K562 (cell line): ENCODE results near the gene TMEM203. TPM values are rescaled to one million over a fixed set of nuclear protein-coding genes. Genes with fewer than 3 reads are reported as not detected.

Experiments
- ATAC-seq: fragments of 200-7000 bp; cut with Tn5 transposase; 3 replicates; pipeline ENCODE4 v1.9.1; 2020; ENCODE audit warnings: moderate library complexity
- BruUV-seq: library from RNA; stranded (reverse); fragments of 400-500 nt; replicated peaks from 2 replicates; lab custom pipeline; 2021; lab: Mats Ljungman, UMichigan
- CTCF ChIA-PET: fragments of 300-600 bp; formaldehyde crosslinking; extraction: SDS; loops from one replicate; lab custom pipeline; 2021; ENCODE audit warnings: low intra/inter-chr PET ratio; lab: Yijun Ruan, JAX
- POLR2A ChIA-PET: fragments of 300-600, 350-650 bp; sonication (Branson Sonifier 250); formaldehyde crosslinking; extraction: SDS; loops from one replicate; lab custom pipeline; 2021; ENCODE audit warnings: antibody characterized with exemption, inconsistent platforms; lab: Yijun Ruan, JAX
- DNase-seq, 4 experiments: peaks; one replicate each; pipeline versions ENCODE4 v3.0.0 to v3.0.0-alpha.2; 2011 to 2018; ENCODE audit warnings: low spot score in 3 of 4, mixed read lengths in 3 of 4; ENCODE audit errors: extremely low read depth in 1 of 4
- FAIRE-seq: peaks from 2 replicates; lab custom pipeline; 2011; peaks lifted over from hg19 to GRCh38; lab: Jason Lieb, UNC
- H2AFZ ChIP-seq: 2 replicates; pipeline ENCODE4 v1.6.0; 2011; ENCODE audit warnings: low read depth, low read length, control low read depth, inconsistent platforms
- H3K27ac ChIP-seq: fragments of 200-600 bp; 3 replicates; pipeline ENCODE4 v1.8.0; 2011; ENCODE audit warnings: low read depth, mild to moderate bottlenecking, control low read depth, inconsistent platforms, low read length, moderate library complexity, mixed read lengths; ENCODE audit errors: extremely low read depth
- H3K27me3 ChIP-seq, 2 experiments: fragments of 300-600 bp in 1 of 2; 2 replicates in 1 of 2; 3 replicates in 1 of 2; pipeline versions ENCODE4 v1.6.0 to v1.8.0; 2011; ENCODE audit warnings: inconsistent platforms in 2 of 2, low read length in 2 of 2, mild to moderate bottlenecking in 1 of 2, mixed read lengths in 1 of 2, moderate library complexity in 1 of 2; ENCODE audit not compliant: control insufficient read depth in 2 of 2, insufficient read depth in 2 of 2
- H3K36me3 ChIP-seq: fragments of 300-600 bp; 3 replicates; pipeline ENCODE4 v1.8.0; 2011; ENCODE audit warnings: mild to moderate bottlenecking, low read length, inconsistent platforms; ENCODE audit not compliant: control insufficient read depth, insufficient read depth
- H3K4me1 ChIP-seq, 2 experiments: fragments of 200-600 bp in 1 of 2; replicated peaks in 1 of 2; 2 replicates in 1 of 2; 3 replicates in 1 of 2; pipeline versions ENCODE4 v1.5.1 to v1.8.0; 2011; ENCODE audit warnings: inconsistent platforms in 2 of 2, low read length in 2 of 2, mild to moderate bottlenecking in 1 of 2, mixed read lengths in 1 of 2, moderate library complexity in 1 of 2; ENCODE audit not compliant: control insufficient read depth in 2 of 2, insufficient read depth in 2 of 2
- H3K4me2 ChIP-seq: 2 replicates; pipeline ENCODE4 v1.6.1; 2011; ENCODE audit warnings: low read length, control low read depth, inconsistent platforms, mixed read lengths; ENCODE audit not compliant: insufficient read depth
- H3K4me3 ChIP-seq: fragments of 200-600 bp; sonication (generic), shearing (Covaris generic); 2 replicates; pipeline ENCODE4 v1.5.1; 2016; ENCODE audit warnings: control low read depth, inconsistent platforms
- H3K79me2 ChIP-seq: fragments of 200-600 bp; 3 replicates; pipeline ENCODE4 v1.8.0; 2011; ENCODE audit warnings: low read length, inconsistent platforms; ENCODE audit not compliant: control insufficient read depth, insufficient read depth
- H3K9ac ChIP-seq, 2 experiments: 2 replicates each; pipeline versions ENCODE4 v1.6.0 to v1.6.1; 2011; ENCODE audit warnings: low read depth in 2 of 2, low read length in 2 of 2, control low read depth in 1 of 2, inconsistent platforms in 1 of 2, mild to moderate bottlenecking in 1 of 2, mixed read lengths in 1 of 2; ENCODE audit not compliant: insufficient read depth in 1 of 2
- H3K9me1 ChIP-seq: one replicate; pipeline ENCODE4 v1.6.0; 2011; ENCODE audit warnings: inconsistent platforms, mild to moderate bottlenecking, low read length, moderate library complexity; ENCODE audit not compliant: control insufficient read depth, insufficient read depth
- H3K9me3 ChIP-seq: replicated peaks from 2 replicates; pipeline ENCODE4 v1.5.1; 2011; ENCODE audit warnings: low read depth, low read length, inconsistent platforms; ENCODE audit not compliant: control insufficient read depth, insufficient read depth
- H4K20me1 ChIP-seq: replicated peaks from 2 replicates; pipeline ENCODE4 v1.6.1; 2011; ENCODE audit warnings: low read length, inconsistent platforms, mixed read lengths; ENCODE audit not compliant: control insufficient read depth, insufficient read depth
- CBX5 ChIP-seq: IDR thresholded peaks from 2 replicates; pipeline ENCODE4 v1.6.1; 2014; ENCODE audit warnings: low read depth, borderline replicate concordance
- EP300 ChIP-seq: IDR thresholded peaks from 2 replicates; pipeline ENCODE4 v1.6.1; 2012; ENCODE audit warnings: low read length, improper control_type of control experiment
- ETV5 ChIP-seq: sonication (generic); formaldehyde crosslinking; IDR thresholded peaks from 2 replicates; pipeline ENCODE4 v1.4.0; 2020; ENCODE audit warnings: low read depth, mild to moderate bottlenecking, missing genetic modification reagents
- FOXP1 ChIP-seq: sonication (generic); formaldehyde crosslinking; IDR thresholded peaks from 2 replicates; pipeline ENCODE4 v1.8.0; 2022; ENCODE audit warnings: mild to moderate bottlenecking, missing genetic modification reagents
- HMGN3 ChIP-seq: IDR thresholded peaks from 2 replicates; pipeline ENCODE4 v1.6.1; 2011; ENCODE audit warnings: borderline replicate concordance, low read depth, mild to moderate bottlenecking, mixed read lengths, low read length; ENCODE audit not compliant: insufficient read length; ENCODE audit errors: extremely low read depth
- KLF6 ChIP-seq: fragments of 250-450 bp; sonication (Bioruptor Pico); IDR thresholded peaks from 2 replicates; pipeline ENCODE4 v1.4.0; 2020; ENCODE audit warnings: mild to moderate bottlenecking, moderate library complexity, borderline replicate concordance
- MAFK ChIP-seq: IDR thresholded peaks from 2 replicates; pipeline ENCODE4 v1.6.1; 2011; ENCODE audit warnings: low read length, improper control_type of control experiment
- NFIX ChIP-seq: fragments of 250-450 bp; sonication (Bioruptor Pico); IDR thresholded peaks from 2 replicates; pipeline ENCODE4 v1.4.0; 2020; ENCODE audit warnings: low read depth, mild to moderate bottlenecking, moderate library complexity
- POLR2G ChIP-seq: fragments of 200-400 bp; formaldehyde crosslinking; IDR thresholded peaks from 2 replicates; pipeline ENCODE4 v1.6.1; 2017; ENCODE audit warnings: low read depth, mild to moderate bottlenecking, antibody characterized with exemption, low read length, moderate library complexity
- POLR2H ChIP-seq: IDR thresholded peaks from 2 replicates; pipeline ENCODE4 v1.6.1; 2016; ENCODE audit warnings: missing genetic modification characterization, low read depth, mild to moderate bottlenecking, control low read depth, missing compliant biosample characterization, moderate library complexity
- RUNX1 ChIP-seq: sonication (generic); IDR thresholded peaks from 2 replicates; pipeline ENCODE4 v1.6.1; 2016; ENCODE audit warnings: antibody characterized with exemption, low read depth
- SIN3B ChIP-seq: fragments of 450-650 bp; IDR thresholded peaks from 2 replicates; pipeline ENCODE4 v1.6.1; 2017; ENCODE audit warnings: low read depth, mild to moderate bottlenecking, moderate library complexity
- STAT5A ChIP-seq: IDR thresholded peaks from 2 replicates; pipeline ENCODE4 v1.6.1; 2012; ENCODE audit warnings: low read length, inconsistent platforms, borderline replicate concordance
- TAF7 ChIP-seq: fragments of 450-650 bp; IDR thresholded peaks from 2 replicates; pipeline ENCODE4 v1.6.1; 2016; ENCODE audit warnings: missing genetic modification characterization, missing compliant biosample characterization
- ZBTB33 ChIP-seq: sonication (generic); formaldehyde crosslinking; IDR thresholded peaks from 2 replicates; pipeline ENCODE4 v1.8.1; 2023; ENCODE audit warnings: mild to moderate bottlenecking, missing genetic modification reagents
- ZNF3 ChIP-seq: fragments of 250-450 bp; sonication (Bioruptor Pico); IDR thresholded peaks from 2 replicates; pipeline ENCODE4 v1.5.0; 2021; ENCODE audit warnings: mild to moderate bottlenecking, moderate library complexity
- WGBS: fragments of 100-300 bp; shearing (Covaris generic); methylation state at CpG from one replicate; pipeline ENCODE4 v1.1.6; 2016; ENCODE audit warnings: low coverage, mixed read lengths; ENCODE audit not compliant: insufficient coverage; ENCODE audit errors: missing lambda C conversion rate; 5-methylcytosine and 5-hydroxymethylcytosine counted together
- in situ Hi-C: fragments of 300-500 bp; cut with MboI; formaldehyde crosslinking; loops from 4 replicates; pipeline ENCODE4 v1.15.0; 2018; ENCODE audit warnings: inconsistent platforms, mixed read lengths
- intact Hi-C: fragments of 100-400 bp; cut with micrococcal nuclease; formaldehyde crosslinking; loops from 2 replicates; pipeline ENCODE4 v1.14.2; 2022
- polyA plus RNA-seq, 8 experiments: library from polyadenylated mRNA; depleted of rRNA in 4 of 8; stranded (reverse) in 5 of 8; unstranded in 3 of 8; fragments of >200 nt; fragmentation: Nextera tagmentation in 2 of 8; fragmentation: Illumina TruSeq in 1 of 8; extraction: Ambion mirVana in 2 of 8; extraction: Trizol in 1 of 8; gene quantifications; 2 replicates each; pipeline versions ENCODE4 v1.2.1 to v1.2.3, GENCODE V29; 2011 to 2014; ENCODE audit warnings: inconsistent platforms in 1 of 8, missing spikeins in 1 of 8
- total RNA-seq, 7 experiments: library from RNA; depleted of rRNA in 6 of 7; stranded (reverse); fragments of >200 nt in 6 of 7; fragmentation: Illumina TruSeq in 2 of 7; extraction: Trizol in 2 of 7; gene quantifications; 2 replicates each; pipeline versions ENCODE4 v1.2.1 to v1.2.3, GENCODE V29; 2011 to 2021; ENCODE audit warnings: low replicate concordance in 1 of 7
- TF ChIP-seq, protein P1 (sequence below): sonication (generic); formaldehyde crosslinking; IDR thresholded peaks from 2 replicates; pipeline ENCODE4 v1.8.0; 2022; ENCODE audit warnings: mild to moderate bottlenecking, missing genetic modification reagents, borderline replicate concordance

The TMEM203 gene
- total and polyA plus RNA-seq, 9 of the 15 experiments (the other 6 are each of a cell fraction or from before 2014, with no cell fraction given) = 8.8 to 59.5 (median 37.6) TPM

GRCh38 chr9:137228968-137229896, 23.8 kb upstream of the TMEM203 start:
- no peak overlapping the region for H3K4me3 ChIP-seq
- FAIRE-seq (no peak), DNase-seq (no peak), ATAC-seq (no peak)
- WGBS = 55% methylated on average over 21 of the region's 27 CpGs
- H3K4me1 ChIP-seq = peaks cover 13 to 99% of the 10 kb centered on the region in 2 experiments
- in situ Hi-C loops = loop anchor here (5.0 to 25.0 kb wide), 3 partner anchors 42 to 442 kb away; partner anchors contain the start of genes ANAPC2, CCDC183, SSNA1 and TMEM141
- no peak overlapping the region for H3K4me2 ChIP-seq
- H2AFZ ChIP-seq = no peak overlapping the region
- ChIA-PET CTCF (interaction anchor here (0.7 to 2.6 kb wide), 3 partner anchors 40 to 181 kb away, joined by 3 to 19 read pairs (median 4); partner anchors contain the start of genes ANAPC2 and SSNA1), POLR2A (interaction anchor here (0.5 to 1.6 kb wide), 4 partner anchors 12 to 355 kb away, joined by 3 to 9 read pairs (median 3); partner anchors contain the start of gene TUBB4B)
- H4K20me1 ChIP-seq = no peaks in the 10 kb centered on the region
- H3K79me2 ChIP-seq = no peaks in the 10 kb centered on the region
- H3K27ac ChIP-seq = no peak overlapping the region
- H3K9me1 ChIP-seq = no peaks in the 10 kb centered on the region
- intact Hi-C loops = no loop called here
- H3K36me3 ChIP-seq = no peaks in the 10 kb centered on the region
- no TSS peak for BruUV-seq
- no peaks in the 10 kb centered on the region for H3K9me3 ChIP-seq
- peak overlapping the region in 1 of 2 experiments; percentile 74; a peak in 2 of 4 replicates for H3K9ac ChIP-seq
- no peaks in the 10 kb centered on the region for H3K27me3 ChIP-seq
- TF ChIP-seq NFIX (CRISPR knock-in tag) (no peak), CBX5 (no peak), HMGN3 (peak; percentile 57), TAF7 (no peak), FOXP1 (CRISPR knock-in tag) (no peak), STAT5A (no peak), ZNF3 (no peak), MAFK (no peak), SIN3B (no peak), EP300 (no peak), KLF6 (no peak), RUNX1 (no peak), POLR2H (no peak), ZBTB33 (CRISPR knock-in tag) (peak; percentile 26; the same call in 1 of the 2 replicates), ETV5 (CRISPR knock-in tag) (no peak), POLR2G (peak; percentile 40; the same call in 1 of the 2 replicates)
- TF ChIP-seq, protein P1, sequence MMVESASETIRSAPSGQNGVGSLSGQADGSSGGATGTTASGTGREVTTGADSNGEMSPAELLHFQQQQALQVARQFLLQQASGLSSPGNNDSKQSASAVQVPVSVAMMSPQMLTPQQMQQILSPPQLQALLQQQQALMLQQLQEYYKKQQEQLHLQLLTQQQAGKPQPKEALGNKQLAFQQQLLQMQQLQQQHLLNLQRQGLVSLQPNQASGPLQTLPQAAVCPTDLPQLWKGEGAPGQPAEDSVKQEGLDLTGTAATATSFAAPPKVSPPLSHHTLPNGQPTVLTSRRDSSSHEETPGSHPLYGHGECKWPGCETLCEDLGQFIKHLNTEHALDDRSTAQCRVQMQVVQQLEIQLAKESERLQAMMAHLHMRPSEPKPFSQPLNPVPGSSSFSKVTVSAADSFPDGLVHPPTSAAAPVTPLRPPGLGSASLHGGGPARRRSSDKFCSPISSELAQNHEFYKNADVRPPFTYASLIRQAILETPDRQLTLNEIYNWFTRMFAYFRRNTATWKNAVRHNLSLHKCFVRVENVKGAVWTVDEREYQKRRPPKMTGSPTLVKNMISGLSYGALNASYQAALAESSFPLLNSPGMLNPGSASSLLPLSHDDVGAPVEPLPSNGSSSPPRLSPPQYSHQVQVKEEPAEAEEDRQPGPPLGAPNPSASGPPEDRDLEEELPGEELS (CRISPR knock-in tag) = 0 out of 2 replicates have a peak, but pooled peaks have one; percentile 29
